Medulla oblongata (tissue), 1 donor: Measurements from ENCODE around the gene LRG1.

Experiments used
- DNase-seq: peaks from one replicate; pipeline ENCODE4 v3.0.0-alpha.2; 2015; ENCODE audit errors: extremely low spot score

Gene LRG1

DNA sequence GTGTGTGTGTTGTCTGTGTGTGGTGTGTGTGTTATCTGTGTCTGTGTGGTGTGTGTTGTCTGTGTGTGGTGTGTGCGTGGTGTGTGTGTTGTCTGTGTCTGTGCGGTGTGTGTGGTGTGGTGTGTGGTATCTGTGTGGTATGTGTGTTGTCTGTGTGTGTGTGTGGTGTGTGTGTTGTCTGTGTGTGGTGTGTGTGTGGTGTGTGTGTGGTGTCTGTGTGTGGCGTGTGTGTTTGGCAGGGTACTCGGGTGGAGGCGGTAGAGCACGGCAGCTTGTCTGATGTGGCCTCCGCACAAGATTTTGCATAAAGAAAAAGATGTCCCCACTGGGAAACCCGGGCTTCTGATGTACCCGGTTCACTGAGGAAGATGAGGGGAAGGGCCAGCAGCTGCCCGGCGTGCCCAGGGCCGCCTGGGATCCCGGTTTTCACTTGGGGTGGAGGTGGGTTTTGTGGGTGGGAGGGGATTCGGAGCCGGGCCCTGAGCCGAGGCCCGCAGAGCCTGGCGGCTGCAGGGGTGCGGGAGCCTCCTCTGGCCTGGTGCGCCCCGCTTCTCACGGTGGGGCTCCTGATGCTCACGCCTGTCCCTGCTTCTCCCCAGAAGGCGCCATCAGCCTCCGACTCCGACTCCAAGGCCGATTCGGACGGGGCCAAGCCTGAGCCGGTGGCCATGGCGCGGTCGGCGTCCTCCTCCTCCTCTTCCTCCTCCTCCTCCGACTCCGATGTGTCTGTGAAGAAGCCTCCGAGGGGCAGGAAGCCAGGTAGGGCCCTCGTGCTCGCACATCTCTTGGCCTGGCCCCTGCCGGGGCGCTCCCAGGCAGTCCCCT lies 46.5 kb downstream of the LRG1 start:
- DNase-seq = no peak

DNA sequence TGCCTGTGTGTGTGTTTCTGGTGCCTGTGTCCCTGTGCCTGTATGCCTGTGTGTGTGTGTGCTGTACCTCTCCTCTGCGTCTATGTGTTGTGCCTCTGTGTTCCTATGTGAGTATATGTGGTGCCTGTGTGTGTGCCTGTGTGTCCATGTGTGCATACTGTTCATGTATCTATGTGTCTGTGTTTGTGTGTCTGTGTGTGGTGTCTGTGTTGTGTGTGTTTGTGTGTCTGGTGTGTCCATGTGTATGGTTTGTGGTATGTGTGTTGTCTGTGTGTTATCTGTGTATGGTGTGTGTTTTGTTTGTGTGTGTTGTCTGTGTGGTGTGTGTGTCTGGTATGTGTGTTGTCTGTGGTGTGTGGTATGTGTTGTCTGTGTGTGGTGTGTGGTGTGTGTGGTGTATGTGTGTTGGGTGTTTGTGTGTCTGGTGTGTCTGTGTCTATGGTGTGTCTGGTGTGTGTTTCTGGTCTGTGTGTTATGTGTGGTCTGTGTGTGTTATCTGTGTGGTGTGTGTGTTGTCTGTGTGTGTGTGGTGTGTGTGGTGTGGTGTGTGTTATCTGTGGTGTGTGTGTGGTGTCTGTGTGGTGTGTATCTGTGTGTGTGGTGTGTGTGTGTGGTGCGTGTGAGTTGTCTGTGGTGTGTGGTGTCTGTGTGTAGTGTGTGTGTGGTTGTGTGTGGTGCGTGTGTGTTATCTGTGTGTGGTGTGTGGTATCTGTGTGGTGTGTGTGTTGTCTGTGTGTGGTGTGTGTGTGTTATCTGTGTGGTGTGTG lies 47.3 kb downstream of the LRG1 start:
- DNase-seq = no peak

DNA sequence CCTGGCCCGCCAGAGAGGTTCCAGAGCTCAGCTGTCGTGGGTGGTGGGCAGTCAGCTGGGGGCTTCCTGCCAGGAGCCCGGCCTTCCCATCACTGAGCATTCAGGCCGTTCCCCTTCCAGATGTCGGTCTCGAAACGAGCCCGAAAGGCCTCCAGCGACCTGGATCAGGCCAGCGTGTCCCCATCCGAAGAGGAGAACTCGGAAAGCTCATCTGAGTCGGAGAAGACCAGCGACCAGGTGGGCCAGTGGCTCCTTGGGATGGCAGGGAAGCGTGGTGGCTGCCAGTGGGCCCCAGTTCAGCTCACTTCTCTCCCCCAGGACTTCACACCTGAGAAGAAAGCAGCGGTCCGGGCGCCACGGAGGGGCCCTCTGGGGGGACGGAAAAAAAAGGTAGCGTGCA lies 48.4 kb downstream of the LRG1 start:
- no peak for DNase-seq

DNA sequence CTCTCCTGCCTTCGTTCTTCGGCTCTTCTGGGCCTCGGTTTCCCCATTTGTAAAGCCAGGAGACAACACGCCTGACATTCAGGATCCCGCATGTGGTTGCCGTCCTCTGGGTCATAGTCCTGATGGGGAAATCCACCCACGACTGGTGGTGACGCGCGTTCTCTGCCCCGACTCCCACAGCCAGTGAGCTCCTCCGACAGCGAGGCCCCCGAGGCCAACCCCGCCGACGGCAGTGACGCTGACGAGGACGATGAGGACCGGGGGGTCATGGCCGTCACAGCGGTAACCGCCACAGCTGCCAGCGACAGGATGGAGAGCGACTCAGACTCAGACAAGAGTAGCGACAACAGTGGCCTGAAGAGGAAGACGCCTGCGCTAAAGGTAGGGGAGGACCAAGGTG lies 51.3 kb downstream of the LRG1 start:
- no peak for DNase-seq

DNA sequence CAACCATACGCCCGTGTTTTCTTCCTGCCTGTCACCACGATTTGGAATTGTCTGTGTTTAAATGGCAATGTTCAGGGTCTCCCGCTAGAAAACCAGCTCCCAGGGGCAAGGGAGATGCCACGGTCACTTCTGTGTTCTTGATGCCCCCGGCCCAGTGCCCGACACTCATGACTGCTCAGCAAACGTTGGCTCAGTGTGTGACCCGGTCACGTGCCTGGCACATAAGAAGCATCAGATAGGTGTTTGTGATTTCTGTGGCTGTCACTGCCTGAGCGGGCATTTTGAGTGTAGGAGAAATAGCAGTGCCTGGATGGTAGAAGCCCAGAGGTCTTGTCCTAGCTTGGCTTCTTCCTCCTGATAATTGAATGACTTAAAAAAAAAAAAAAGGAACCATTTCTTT lies 52.3 kb downstream of the LRG1 start:
- DNase-seq = no peak
